Breast epithelium (tissue), 4 donors: ENCODE data around the gene PARD6A. TPM values are rescaled to one million over a fixed set of nuclear protein-coding genes. Genes with fewer than 3 reads are reported as not detected.

Experiments
- DNase-seq, 2 donors: peaks; one replicate each; pipeline ENCODE4 v3.0.0-alpha.2; 2019; ENCODE audit warnings: low spot score in 2 of 2
- H3K27ac ChIP-seq, 2 donors: fragments of 200-600 bp; sonication (generic) in 1 of 2; one replicate each; pipeline ENCODE4 v1.5.1; 2016 to 2019; ENCODE audit warnings: mild to moderate bottlenecking in 1 of 2
- H3K27me3 ChIP-seq, 2 donors: fragments of 200-600 bp; sonication (generic) in 1 of 2; one replicate each; pipeline versions ENCODE4 v1.5.1 to v1.6.0; 2017 to 2019; ENCODE audit warnings: control low read depth in 1 of 2, mild to moderate bottlenecking in 1 of 2
- H3K36me3 ChIP-seq: fragments of 200-600 bp; one replicate; pipeline ENCODE4 v1.5.1; 2019
- H3K4me1 ChIP-seq, 2 donors: fragments of 200-600 bp; sonication (generic); one replicate each; pipeline ENCODE4 v1.5.1; 2016 to 2019; ENCODE audit warnings: control low read depth in 1 of 2
- H3K4me3 ChIP-seq, 3 donors: fragments of 200-600 bp; sonication (generic); 1 replicate in 2 of 3; 2 replicates in 1 of 3; pipeline ENCODE4 v1.5.1; 2016 to 2019; ENCODE audit warnings: mild to moderate bottlenecking in 3 of 3, moderate library complexity in 2 of 3
- H3K9me3 ChIP-seq, 2 donors: fragments of 200-600 bp; sonication (generic) in 1 of 2; one replicate each; pipeline ENCODE4 v1.5.1; 2016 to 2019; ENCODE audit warnings: control low read depth in 1 of 2
- POLR2A ChIP-seq: fragments of 450-650 bp; IDR thresholded peaks from one replicate; pipeline ENCODE4 v1.6.1; 2016; ENCODE audit warnings: antibody characterized with exemption, mild to moderate bottlenecking, moderate library complexity
- POLR2AphosphoS5 ChIP-seq, 3 donors: sonication (generic); formaldehyde crosslinking; IDR thresholded peaks; one replicate each; pipeline ENCODE4 v1.6.1; 2017; ENCODE audit warnings: antibody characterized with exemption in 3 of 3
- intact Hi-C: fragments of 100-400 bp; cut with DNase I; formaldehyde crosslinking; loops from one replicate; pipeline ENCODE4 v1.15.1; 2023; ENCODE audit warnings: low total_unique reads
- total RNA-seq, 3 donors: library from RNA; depleted of rRNA; stranded (reverse); fragments of >200 nt; gene quantifications; one replicate each; pipeline ENCODE4 v1.1.0, GENCODE V29; 2016
- TF ChIP-seq, protein P1 (sequence below), 3 donors: fragments of 450-650 bp; IDR thresholded peaks; one replicate each; pipeline ENCODE4 v1.5.1; 2016 to 2017; ENCODE audit warnings: antibody characterized with exemption in 3 of 3, mild to moderate bottlenecking in 3 of 3, moderate library complexity in 3 of 3

Gene PARD6A
- total RNA-seq, 3 donors from 2014 or later, result 6.4 to 8.5 (median 7.2) TPM

- intact Hi-C loops, result loop anchor here (5.0 kb wide), 1 partner anchor 120 kb away; no protein-coding TSS in a partner anchor
Measured at GRCh38 chr16:67657017-67657608, 3.6 kb upstream of the PARD6A start.

GRCh38 chr16:67657751-67658518 is 2.8 kb upstream of the PARD6A start:
- intact Hi-C loops, result loop anchor here (5.0 kb wide), 1 partner anchor 121 kb away; no protein-coding TSS in a partner anchor
- TF ChIP-seq POLR2A (no peak), POLR2AphosphoS5 (IDR thresholded peaks at IDR 0.05) (no peak)
- TF ChIP-seq, protein P1, sequence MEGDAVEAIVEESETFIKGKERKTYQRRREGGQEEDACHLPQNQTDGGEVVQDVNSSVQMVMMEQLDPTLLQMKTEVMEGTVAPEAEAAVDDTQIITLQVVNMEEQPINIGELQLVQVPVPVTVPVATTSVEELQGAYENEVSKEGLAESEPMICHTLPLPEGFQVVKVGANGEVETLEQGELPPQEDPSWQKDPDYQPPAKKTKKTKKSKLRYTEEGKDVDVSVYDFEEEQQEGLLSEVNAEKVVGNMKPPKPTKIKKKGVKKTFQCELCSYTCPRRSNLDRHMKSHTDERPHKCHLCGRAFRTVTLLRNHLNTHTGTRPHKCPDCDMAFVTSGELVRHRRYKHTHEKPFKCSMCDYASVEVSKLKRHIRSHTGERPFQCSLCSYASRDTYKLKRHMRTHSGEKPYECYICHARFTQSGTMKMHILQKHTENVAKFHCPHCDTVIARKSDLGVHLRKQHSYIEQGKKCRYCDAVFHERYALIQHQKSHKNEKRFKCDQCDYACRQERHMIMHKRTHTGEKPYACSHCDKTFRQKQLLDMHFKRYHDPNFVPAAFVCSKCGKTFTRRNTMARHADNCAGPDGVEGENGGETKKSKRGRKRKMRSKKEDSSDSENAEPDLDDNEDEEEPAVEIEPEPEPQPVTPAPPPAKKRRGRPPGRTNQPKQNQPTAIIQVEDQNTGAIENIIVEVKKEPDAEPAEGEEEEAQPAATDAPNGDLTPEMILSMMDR (IDR thresholded peaks at IDR 0.05), result no peak

More at GRCh38 chr16:67657017-67657608, 3.6 kb upstream of the PARD6A start:
- Histone ChIP-seq H3K27me3 (peaks cover 8 to 25% of the 10 kb centered on the region in 2 donors), H3K9me3 (no peaks in the 10 kb centered on the region), H3K36me3 (no peaks in the 10 kb centered on the region), H3K4me1 (peaks cover 13 to 17% of the 10 kb centered on the region in 2 donors), H3K27ac (no peak overlapping the region), H3K4me3 (no peak overlapping the region)
- DNase-seq, result no peak
- TF ChIP-seq, protein P1 (IDR thresholded peaks at IDR 0.05), result no peak
- no peak for TF ChIP-seq POLR2A
- no peak for TF ChIP-seq POLR2AphosphoS5 (IDR thresholded peaks at IDR 0.05)

DNA sequence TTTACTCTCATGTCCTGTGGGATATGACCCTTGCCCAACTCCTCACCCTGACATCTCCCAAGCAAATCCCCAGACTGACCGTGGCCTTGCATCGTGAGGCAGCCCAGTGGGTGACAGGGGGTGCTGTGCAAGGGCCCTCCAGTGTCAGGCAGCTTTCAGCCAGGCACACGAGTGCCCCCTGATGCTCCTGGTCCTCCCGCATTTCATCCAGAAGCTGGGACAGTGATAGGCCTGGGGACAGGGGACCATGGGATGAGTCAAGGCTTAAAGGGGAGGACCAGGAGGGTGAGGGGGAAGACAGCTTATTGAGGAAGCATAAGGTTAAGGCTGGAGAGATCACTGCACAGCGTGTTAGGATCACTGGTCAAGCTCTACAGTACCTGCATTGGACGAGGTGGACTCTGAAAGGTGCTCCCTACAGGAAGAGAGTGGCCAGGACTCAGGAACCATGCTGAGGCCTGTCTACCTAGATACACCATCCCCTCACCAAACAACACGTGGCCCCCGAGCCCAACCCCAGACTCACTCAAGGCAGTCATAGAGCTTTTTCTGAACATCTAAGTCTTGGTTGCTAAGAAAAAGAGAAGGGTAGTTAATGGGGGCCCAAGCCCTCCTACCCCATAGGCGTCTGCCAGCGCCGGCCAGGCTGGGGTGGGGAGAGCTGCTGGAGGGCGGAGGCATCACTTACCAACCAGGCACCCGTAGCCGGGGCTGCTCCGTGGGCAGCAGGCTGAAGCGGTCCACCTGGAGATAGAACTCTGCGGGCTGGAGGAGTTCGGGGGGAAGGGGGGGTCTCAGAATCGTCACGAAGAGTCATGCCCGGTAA is 1.7 kb upstream of the PARD6A start:
- H3K27ac ChIP-seq, result peak overlapping the region; percentile 95 to 96
- intact Hi-C loops, result loop anchor here (5.0 kb wide), 1 partner anchor 122 kb away; no protein-coding TSS in a partner anchor

More at GRCh38 chr16:67657751-67658518, 2.8 kb upstream of the PARD6A start:
- no peak overlapping the region for H3K27ac ChIP-seq
- no peaks in the 10 kb centered on the region for H3K36me3 ChIP-seq
- H3K9me3 ChIP-seq, result no peaks in the 10 kb centered on the region
- peaks cover 13 to 14% of the 10 kb centered on the region in 2 donors for H3K4me1 ChIP-seq
- H3K27me3 ChIP-seq, result peaks cover 8 to 20% of the 10 kb centered on the region in 2 donors
- no peak for DNase-seq
- H3K4me3 ChIP-seq, result no peak overlapping the region

GRCh38 chr16:67659675-67660563 is 841 bp upstream of the PARD6A start, which contains the start of gene ACD:
ACD (minus strand) TSS chr16:67660260; CDS start chr16:67660220, 40 bp downstream.
- Histone ChIP-seq H3K4me1 (peaks cover 6 to 13% of the 10 kb centered on the region in 2 donors), H3K9me3 (no peaks in the 10 kb centered on the region), H3K36me3 (no peaks in the 10 kb centered on the region), H3K27me3 (peaks cover 0 to 2% of the 10 kb centered on the region in 2 donors), H3K4me3 (peak within 1 kb of the TSS; percentile 84 to 97 (median 87)), H3K27ac (peak within 1 kb of the TSS; percentile 95 to 96)
- DNase-seq, result peak; percentile 87 to 88
- TF ChIP-seq, protein P1 (IDR thresholded peaks at IDR 0.05), result peak in 1 of 3 donors; percentile 6
- TF ChIP-seq POLR2AphosphoS5 (IDR thresholded peaks at IDR 0.05) (peak; percentile 65 to 70 (median 65)), POLR2A (peak; percentile 55)
- intact Hi-C loops, result loop anchor here (5.0 to 10.0 kb wide), 2 partner anchors 123 to 145 kb away; partner anchors contain the start of genes RANBP10 and TSNAXIP1

More for the DNA sequence above, 1.7 kb upstream of the PARD6A start:
- TF ChIP-seq POLR2A (no peak), POLR2AphosphoS5 (IDR thresholded peaks at IDR 0.05) (no peak)
- TF ChIP-seq, protein P1 (IDR thresholded peaks at IDR 0.05), result no peak
- peaks cover 6 to 13% of the 10 kb centered on the region in 2 donors for H3K4me1 ChIP-seq
- no peaks in the 10 kb centered on the region for H3K9me3 ChIP-seq
- H3K4me3 ChIP-seq, result peak overlapping the region; percentile 84 to 97 (median 87)
- H3K27me3 ChIP-seq, result peaks cover 3 to 10% of the 10 kb centered on the region in 2 donors
- H3K36me3 ChIP-seq, result no peaks in the 10 kb centered on the region
- no peak for DNase-seq
